Calu3 (cell line): ENCODE results near the gene TRPC6. TPM values are rescaled to one million over a fixed set of nuclear protein-coding genes. Genes with fewer than 3 reads are reported as not detected.

Experiments used
- BruUV-seq: library from RNA; stranded (reverse); fragments of 400-500 nt; replicated peaks from 2 replicates; lab custom pipeline; 2021; lab: Mats Ljungman, UMichigan
- CTCF ChIA-PET: fragments of 300-600 bp; sonication (Branson Sonifier 250); formaldehyde crosslinking; loops from one replicate; lab custom pipeline; 2022; ENCODE audit warnings: antibody characterized with exemption; lab: Charles Lee
- DNase-seq: peaks from one replicate; pipeline ENCODE4 v3.0.0; 2022
- H3K27ac Mint-ChIP-seq: one replicate; pipeline ENCODE4 v1.8.0; 2022; ENCODE audit warnings: mixed read lengths; ENCODE audit not compliant: unreplicated experiment
- H3K27me3 Mint-ChIP-seq: one replicate; pipeline ENCODE4 v1.8.0; 2022; ENCODE audit warnings: mixed read lengths; ENCODE audit not compliant: unreplicated experiment
- H3K36me3 Mint-ChIP-seq: one replicate; pipeline ENCODE4 v1.8.0; 2022; ENCODE audit warnings: mild to moderate bottlenecking, moderate library complexity, mixed read lengths; ENCODE audit not compliant: insufficient read depth, unreplicated experiment
- H3K4me1 Mint-ChIP-seq: one replicate; pipeline ENCODE4 v1.8.0; 2022; ENCODE audit warnings: mild to moderate bottlenecking, low read depth, mixed read lengths; ENCODE audit not compliant: unreplicated experiment
- H3K4me3 Mint-ChIP-seq: one replicate; pipeline ENCODE4 v1.8.0; 2022; ENCODE audit warnings: mild to moderate bottlenecking, low read depth, moderate library complexity, mixed read lengths; ENCODE audit not compliant: unreplicated experiment
- H3K9me3 Mint-ChIP-seq: one replicate; pipeline ENCODE4 v1.8.0; 2022; ENCODE audit warnings: low read depth, mixed read lengths; ENCODE audit not compliant: unreplicated experiment
- CTCF ChIP-seq: fragments of 200-600 bp; IDR thresholded peaks from one replicate; pipeline ENCODE4 v1.8.0; 2022; ENCODE audit warnings: antibody characterized with exemption; ENCODE audit not compliant: unreplicated experiment
- intact Hi-C: fragments of 100-400 bp; cut with micrococcal nuclease; formaldehyde crosslinking; loops from one replicate; pipeline ENCODE4 v1.10.0; 2022; ENCODE audit not compliant: unreplicated experiment
- total RNA-seq: library from RNA; stranded (reverse); gene quantifications from 2 replicates; pipeline ENCODE4 v1.2.3, GENCODE V29; 2022

Gene TRPC6
- total RNA-seq, 1 experiment from 2014 or later, result not detected

- TF ChIP-seq CTCF, result no peak
- H3K36me3 Mint-ChIP-seq, result no peaks in the 10 kb centered on the region
- no peaks in the 10 kb centered on the region for H3K27me3 Mint-ChIP-seq
- no peak overlapping the region for H3K27ac Mint-ChIP-seq
- no TSS peak for BruUV-seq
- intact Hi-C loops, result loop anchor here (10.0 kb wide), 1 partner anchor 449 kb away; no protein-coding TSS in a partner anchor
- no peaks in the 10 kb centered on the region for H3K9me3 Mint-ChIP-seq
- no peak overlapping the region for H3K4me3 Mint-ChIP-seq
- no peaks in the 10 kb centered on the region for H3K4me1 Mint-ChIP-seq
- CTCF ChIA-PET, result no interaction called here
- no peak for DNase-seq
Observed at GRCh38 chr11:101434026-101434643, 149.7 kb downstream of the TRPC6 start.

- Mint-ChIP-seq H3K36me3 (no peaks in the 10 kb centered on the region), H3K27me3 (no peaks in the 10 kb centered on the region), H3K4me1 (no peaks in the 10 kb centered on the region), H3K27ac (no peak overlapping the region), H3K9me3 (no peaks in the 10 kb centered on the region), H3K4me3 (no peak overlapping the region)
- TF ChIP-seq CTCF, result no peak
- no peak for DNase-seq
- no TSS peak for BruUV-seq
- CTCF ChIA-PET, result no interaction called here
- intact Hi-C loops, result loop anchor here (10.0 kb wide), 1 partner anchor 448 kb away; no protein-coding TSS in a partner anchor
Observed at GRCh38 chr11:101433151-101433550, 150.7 kb downstream of the TRPC6 start.

GRCh38 chr11:101429703-101430540, 153.9 kb downstream of the TRPC6 start:
- Mint-ChIP-seq H3K4me3 (no peak overlapping the region), H3K4me1 (no peaks in the 10 kb centered on the region), H3K9me3 (no peaks in the 10 kb centered on the region), H3K27me3 (no peaks in the 10 kb centered on the region), H3K36me3 (no peaks in the 10 kb centered on the region), H3K27ac (no peak overlapping the region)
- TF ChIP-seq CTCF, result no peak
- no TSS peak for BruUV-seq
- DNase-seq, result no peak
- intact Hi-C loops, result loop anchor here (1.0 to 10.0 kb wide), 2 partner anchors 418 to 445 kb away; no protein-coding TSS in a partner anchor
- CTCF ChIA-PET, result interaction anchor here (1.1 kb wide), 1 partner anchor 577 kb away, joined by 3 read pairs; no protein-coding TSS in a partner anchor

GRCh38 chr11:101428918-101429317, 154.9 kb downstream of the TRPC6 start:
- Mint-ChIP-seq H3K4me3 (no peak overlapping the region), H3K36me3 (no peaks in the 10 kb centered on the region), H3K4me1 (no peaks in the 10 kb centered on the region), H3K27ac (no peak overlapping the region), H3K9me3 (no peaks in the 10 kb centered on the region), H3K27me3 (no peaks in the 10 kb centered on the region)
- CTCF ChIA-PET, result interaction anchor here (0.7 kb wide), 1 partner anchor 579 kb away, joined by 4 read pairs; no protein-coding TSS in a partner anchor
- intact Hi-C loops, result loop anchor here (1.0 kb wide), 1 partner anchor 419 kb away; no protein-coding TSS in a partner anchor
- DNase-seq, result peak; percentile 9
- TF ChIP-seq CTCF, result no peak
- BruUV-seq, result no TSS peak
